Nephron (organoid): Measurements from ENCODE around the gene TMPRSS3.
A peak's percentile ranks its signal among the peaks of the same experiment; 100 is the strongest.

ENCODE experiments used
- H3K27ac Mint-ChIP-seq, 3 experiments: 2 replicates each; pipeline ENCODE4 v1.8.0; 2020; ENCODE audit warnings: mixed read lengths in 3 of 3, mild to moderate bottlenecking in 2 of 3, moderate library complexity in 1 of 3
- H3K27me3 Mint-ChIP-seq: 2 replicates; pipeline ENCODE4 v1.8.0; 2021; ENCODE audit warnings: low read depth, mild to moderate bottlenecking, moderate library complexity, mixed read lengths
- H3K36me3 Mint-ChIP-seq: 2 replicates; pipeline ENCODE4 v1.8.0; 2020; ENCODE audit warnings: low read depth, mixed read lengths
- H3K4me1 Mint-ChIP-seq: 2 replicates; pipeline ENCODE4 v1.8.0; 2020; ENCODE audit warnings: mixed read lengths
- H3K4me3 Mint-ChIP-seq, 3 experiments: 2 replicates each; pipeline ENCODE4 v1.8.0; 2020; ENCODE audit warnings: mild to moderate bottlenecking in 3 of 3, mixed read lengths in 3 of 3, moderate library complexity in 2 of 3
- H3K9me3 Mint-ChIP-seq: 2 replicates; pipeline ENCODE4 v1.8.0; 2020; ENCODE audit warnings: mixed read lengths
- CTCF ChIP-seq, 3 experiments: fragments of 200-600 bp; sonication (generic); IDR thresholded peaks; one replicate each; pipeline ENCODE4 v1.5.0; 2021; ENCODE audit warnings: antibody characterized with exemption in 3 of 3; ENCODE audit not compliant: unreplicated experiment in 3 of 3

TMPRSS3 gene

GRCh38 chr21:42388740-42389448 is 7.0 kb downstream of the TMPRSS3 start:
- H3K27me3 Mint-ChIP-seq = peaks cover 10% of the 10 kb centered on the region
- H3K9me3 Mint-ChIP-seq = peaks cover 5% of the 10 kb centered on the region

GRCh38 chr21:42387843-42388340 is 8.0 kb downstream of the TMPRSS3 start:
- peak overlapping the region in 1 of 3 experiments; percentile 85 for H3K27ac Mint-ChIP-seq

More at GRCh38 chr21:42388740-42389448, 7.0 kb downstream of the TMPRSS3 start:
- Mint-ChIP-seq H3K4me3 (no peak overlapping the region), H3K27ac (peak overlapping the region in 2 of 3 experiments; percentile 15 to 79), H3K36me3 (no peaks in the 10 kb centered on the region), H3K4me1 (peaks cover 27% of the 10 kb centered on the region)
- TF ChIP-seq CTCF (IDR thresholded peaks at IDR 0.05; ENCODE audit: unreplicated experiment in 3 of 3) = no peak

GRCh38 chr21:42387164-42387563 is 8.7 kb downstream of the TMPRSS3 start:
- peak overlapping the region in 2 of 3 experiments; percentile 2 to 85 for H3K27ac Mint-ChIP-seq
- H3K4me3 Mint-ChIP-seq = no peak overlapping the region
- no peaks in the 10 kb centered on the region for H3K36me3 Mint-ChIP-seq
- peaks cover 27% of the 10 kb centered on the region for H3K4me1 Mint-ChIP-seq
- peaks cover 10% of the 10 kb centered on the region for H3K9me3 Mint-ChIP-seq
- no peak for TF ChIP-seq CTCF (IDR thresholded peaks at IDR 0.05; ENCODE audit: unreplicated experiment in 3 of 3)
- H3K27me3 Mint-ChIP-seq = peaks cover 10% of the 10 kb centered on the region

More at GRCh38 chr21:42387843-42388340, 8.0 kb downstream of the TMPRSS3 start:
- Mint-ChIP-seq H3K36me3 (no peaks in the 10 kb centered on the region), H3K4me1 (peaks cover 27% of the 10 kb centered on the region), H3K9me3 (peaks cover 5% of the 10 kb centered on the region), H3K27me3 (peaks cover 10% of the 10 kb centered on the region), H3K4me3 (no peak overlapping the region)
- no peak for TF ChIP-seq CTCF (IDR thresholded peaks at IDR 0.05; ENCODE audit: unreplicated experiment in 3 of 3)

GRCh38 chr21:42386034-42386591 is 9.7 kb downstream of the TMPRSS3 start:
- no peak overlapping the region for H3K4me3 Mint-ChIP-seq
- peaks cover 27% of the 10 kb centered on the region for H3K4me1 Mint-ChIP-seq
- H3K27ac Mint-ChIP-seq = no peak overlapping the region
- H3K36me3 Mint-ChIP-seq = no peaks in the 10 kb centered on the region
- peaks cover 10% of the 10 kb centered on the region for H3K27me3 Mint-ChIP-seq
- peaks cover 18% of the 10 kb centered on the region for H3K9me3 Mint-ChIP-seq
- no peak for TF ChIP-seq CTCF (IDR thresholded peaks at IDR 0.05; ENCODE audit: unreplicated experiment in 3 of 3)

GRCh38 chr21:42385619-42386018 is 10.2 kb downstream of the TMPRSS3 start:
- no peak for TF ChIP-seq CTCF (IDR thresholded peaks at IDR 0.05; ENCODE audit: unreplicated experiment in 3 of 3)
- Mint-ChIP-seq H3K4me3 (no peak overlapping the region), H3K27ac (no peak overlapping the region), H3K36me3 (no peaks in the 10 kb centered on the region), H3K9me3 (peaks cover 18% of the 10 kb centered on the region), H3K4me1 (peaks cover 27% of the 10 kb centered on the region), H3K27me3 (peaks cover 10% of the 10 kb centered on the region)
